ENCODE measurements around the gene SYMPK. TPM values are rescaled to one million over a fixed set of nuclear protein-coding genes. Genes with fewer than 3 reads are reported as not detected.

SYMPK gene
- total and polyA plus RNA-seq, 12 donors = 22.4 to 75.0 (median 33.0) TPM

DNA sequence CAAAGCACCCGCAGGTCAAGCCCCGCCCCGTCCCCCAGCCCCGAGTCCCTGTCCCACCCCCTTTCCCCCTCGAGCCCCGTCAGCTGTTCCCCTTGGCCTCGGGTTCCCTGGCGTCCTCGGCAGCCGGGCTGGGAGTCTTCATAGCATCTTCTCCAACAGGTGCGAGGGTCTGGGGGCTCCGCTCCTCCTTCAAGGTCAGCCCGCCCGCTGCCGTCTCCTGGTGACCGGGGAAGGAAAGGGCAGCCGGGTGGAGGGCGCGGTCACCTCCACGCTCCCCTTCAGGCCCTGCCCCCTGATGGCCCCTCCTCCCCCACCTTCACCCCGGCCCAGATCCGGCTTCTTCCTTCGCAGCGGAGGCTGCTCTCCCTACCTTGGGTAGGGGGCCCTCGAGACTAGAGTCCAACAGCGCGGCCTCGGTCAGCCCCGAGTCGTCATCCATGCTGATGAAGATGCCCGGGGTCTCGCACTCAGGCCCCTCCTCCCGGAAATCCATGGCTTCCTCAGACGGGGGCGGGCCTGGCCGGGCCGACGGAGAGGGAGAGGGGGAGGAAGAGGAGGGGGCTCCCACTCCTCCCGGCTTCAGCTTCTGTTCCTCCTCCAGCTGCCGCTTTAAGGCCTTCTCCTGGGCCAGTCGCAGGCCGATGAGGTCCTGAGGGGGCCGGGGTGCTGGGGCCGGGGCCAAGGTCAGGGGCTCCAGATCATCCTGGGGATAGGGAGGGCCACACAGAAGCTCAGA lies 47.3 kb downstream of the SYMPK start:
- peak; percentile 10 to 54 (median 24) for ATAC-seq

DNA sequence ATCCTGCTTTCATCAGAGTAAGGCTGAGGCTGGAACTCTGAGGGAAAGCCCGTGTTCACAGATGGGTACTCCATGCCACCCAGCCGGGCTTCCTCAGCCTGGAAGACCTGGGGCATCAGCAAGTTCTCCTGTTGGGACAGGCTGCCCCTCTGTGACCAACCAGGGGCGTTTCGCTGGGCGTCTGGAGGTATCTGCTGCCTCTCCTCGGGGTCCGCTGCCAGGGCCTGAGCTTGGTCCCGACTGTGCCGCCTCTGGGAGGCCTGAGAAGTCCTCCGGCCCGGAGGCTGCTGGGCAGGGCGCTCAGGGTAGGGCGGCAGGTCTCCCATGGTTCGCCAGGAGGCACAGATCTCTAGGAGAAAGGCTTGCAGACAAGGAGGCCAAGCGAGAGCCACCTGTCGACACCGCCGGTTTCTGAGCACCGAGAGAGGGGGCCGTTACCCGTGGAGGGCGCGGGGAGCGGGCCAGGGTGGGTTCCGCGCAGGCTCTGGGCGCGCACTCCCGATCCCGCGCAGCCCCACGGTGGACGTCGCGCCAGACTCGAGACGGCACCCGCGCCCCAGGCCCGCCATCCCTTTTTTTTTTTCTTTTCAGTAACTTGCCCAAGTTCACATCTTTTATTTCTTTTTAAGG lies 48.0 kb downstream of the SYMPK start, which contains the start of gene RSPH6A:
Gene RSPH6A (minus strand): TSS at position 458 of the 630 bp plus-strand sequence. CDS start 132 bp downstream, at position 326.
- ATAC-seq (peak in 1 of 8 donors; percentile 5), DNase-seq (no peak)
- Histone ChIP-seq H3K27ac (peak within 1 kb of the TSS in 5 of 10 donors; percentile 25 to 68 (median 46)), H3K4me3 (peak within 1 kb of the TSS; percentile 12 to 58 (median 50)), H3K4me1 (peaks cover 0 to 31% (median 22%) of the 10 kb centered on the region in 9 donors), H3K27me3 (peaks cover 0 to 40% (median 0%) of the 10 kb centered on the region in 7 donors), H3K36me3 (peaks cover 0 to 8% (median 0%) of the 10 kb centered on the region in 9 donors), H3K9me3 (no peaks in the 10 kb centered on the region)
- 10 to 15% methylated on average over 40 of the region's 40 CpGs for WGBS, 2 donors
- intact Hi-C loops (cut with DNase I) = loop anchor here in 4 of 10 donors (5.0 to 10.0 kb wide), 4 partner anchors 62 to 202 kb away; partner anchors contain the start of gene IRF2BP1 (in 1 of the 4)
- TF ChIP-seq, protein P1, sequence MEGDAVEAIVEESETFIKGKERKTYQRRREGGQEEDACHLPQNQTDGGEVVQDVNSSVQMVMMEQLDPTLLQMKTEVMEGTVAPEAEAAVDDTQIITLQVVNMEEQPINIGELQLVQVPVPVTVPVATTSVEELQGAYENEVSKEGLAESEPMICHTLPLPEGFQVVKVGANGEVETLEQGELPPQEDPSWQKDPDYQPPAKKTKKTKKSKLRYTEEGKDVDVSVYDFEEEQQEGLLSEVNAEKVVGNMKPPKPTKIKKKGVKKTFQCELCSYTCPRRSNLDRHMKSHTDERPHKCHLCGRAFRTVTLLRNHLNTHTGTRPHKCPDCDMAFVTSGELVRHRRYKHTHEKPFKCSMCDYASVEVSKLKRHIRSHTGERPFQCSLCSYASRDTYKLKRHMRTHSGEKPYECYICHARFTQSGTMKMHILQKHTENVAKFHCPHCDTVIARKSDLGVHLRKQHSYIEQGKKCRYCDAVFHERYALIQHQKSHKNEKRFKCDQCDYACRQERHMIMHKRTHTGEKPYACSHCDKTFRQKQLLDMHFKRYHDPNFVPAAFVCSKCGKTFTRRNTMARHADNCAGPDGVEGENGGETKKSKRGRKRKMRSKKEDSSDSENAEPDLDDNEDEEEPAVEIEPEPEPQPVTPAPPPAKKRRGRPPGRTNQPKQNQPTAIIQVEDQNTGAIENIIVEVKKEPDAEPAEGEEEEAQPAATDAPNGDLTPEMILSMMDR (IDR thresholded peaks at IDR 0.05) = no peak

More for the DNA sequence above, 47.3 kb downstream of the SYMPK start:
- peak in 1 of 2 donors; percentile 36 for DNase-seq
- peak overlapping the region; percentile 12 to 58 (median 50) for H3K4me3 ChIP-seq
- WGBS, 2 donors = 7 to 9% methylated on average over 38 to 44 of the region's 44 CpGs
- H3K9me3 ChIP-seq = no peaks in the 10 kb centered on the region
- H3K27me3 ChIP-seq = peaks cover 0 to 39% (median 0%) of the 10 kb centered on the region in 7 donors
- peaks cover 0 to 31% (median 22%) of the 10 kb centered on the region in 9 donors for H3K4me1 ChIP-seq
- intact Hi-C loops (cut with DNase I) = loop anchor here in 4 of 10 donors (5.0 to 10.0 kb wide), 4 partner anchors 62 to 202 kb away; partner anchors contain the start of gene IRF2BP1 (in 1 of the 4)
- peaks cover 0 to 15% (median 0%) of the 10 kb centered on the region in 9 donors for H3K36me3 ChIP-seq
- TF ChIP-seq, protein P1 (IDR thresholded peaks at IDR 0.05) = no peak
- peak overlapping the region in 5 of 10 donors; percentile 25 to 68 (median 46) for H3K27ac ChIP-seq

DNA sequence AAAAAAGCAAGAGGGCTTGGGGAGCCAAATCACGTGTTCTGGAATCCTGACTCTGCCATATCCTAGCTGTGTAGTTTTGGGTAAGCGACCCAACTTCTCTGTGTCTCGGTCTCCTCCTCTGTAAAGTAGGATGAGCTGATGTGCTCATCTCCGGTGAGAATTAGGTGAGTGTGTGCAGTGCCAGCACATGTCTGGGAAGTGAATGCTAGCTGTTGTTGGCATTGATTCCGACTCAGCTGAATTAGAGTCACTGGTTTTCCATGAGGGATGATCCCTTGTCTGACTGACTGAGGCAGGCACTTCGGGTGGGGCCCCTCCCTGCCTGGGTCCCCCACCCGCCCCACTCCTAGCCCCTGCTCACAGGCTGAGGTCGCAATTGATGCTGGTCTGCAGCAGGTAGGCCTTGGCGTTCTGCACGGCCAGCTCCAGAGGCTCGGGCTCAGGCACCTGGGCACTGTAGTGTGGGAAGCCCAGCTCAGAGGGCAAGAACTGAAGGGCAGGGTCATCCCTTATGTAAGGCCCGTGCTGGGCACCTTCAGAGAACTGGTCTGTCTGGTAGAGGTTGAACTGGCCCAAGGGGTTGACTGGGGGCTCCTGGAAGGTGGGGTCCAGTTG lies 48.7 kb downstream of the SYMPK start:
- peak overlapping the region in 1 of 10 donors; percentile 57 for H3K4me3 ChIP-seq
- WGBS, 2 donors = 78 to 87% methylated on average over 12 of the region's 12 CpGs
- ATAC-seq (no peak), DNase-seq (no peak)
- H3K9me3 ChIP-seq = no peaks in the 10 kb centered on the region
- H3K27ac ChIP-seq = no peak overlapping the region
- intact Hi-C loops (cut with DNase I) = loop anchor here in 2 of 10 donors (10.0 kb wide), 2 partner anchors 71 to 201 kb away; partner anchors contain the start of gene IRF2BP1 (in 1 of the 2)
- TF ChIP-seq, protein P1 (IDR thresholded peaks at IDR 0.05) = no peak
- H3K27me3 ChIP-seq = peaks cover 0 to 40% (median 0%) of the 10 kb centered on the region in 7 donors
- H3K36me3 ChIP-seq = peaks cover 0 to 4% (median 0%) of the 10 kb centered on the region in 9 donors
- peaks cover 0 to 33% (median 22%) of the 10 kb centered on the region in 9 donors for H3K4me1 ChIP-seq
